Measurements from ENCODE around the gene DNAJC16.

- TF ChIP-seq POLR2A (IDR thresholded peaks at IDR 0.05; ENCODE audit: low read depth, low read length) (no peak), TAF1 (IDR thresholded peaks at IDR 0.05; ENCODE audit: borderline replicate concordance, low read depth, low read length) (no peak)
Observed at GRCh38 chr1:15543589-15544568, 17.2 kb downstream of the DNAJC16 start.

All from GM12892 (cell line).